GM19239 (cell line): ENCODE measurements around the gene COX6A2.
"Not testable (repeated sequence)": the region's sequence is repeated elsewhere in the genome, so short reads cannot be mapped to it uniquely, and the experiment has no call there.

ENCODE experiments used
- DNase-seq: peaks from one replicate; pipeline ENCODE4 v3.0.0; 2011; ENCODE audit warnings: low spot score; ENCODE audit not compliant: insufficient read length
- FAIRE-seq: peaks from 2 replicates; lab custom pipeline; 2011; peaks lifted over from hg19 to GRCh38; lab: Jason Lieb, UNC

The COX6A2 gene

DNA sequence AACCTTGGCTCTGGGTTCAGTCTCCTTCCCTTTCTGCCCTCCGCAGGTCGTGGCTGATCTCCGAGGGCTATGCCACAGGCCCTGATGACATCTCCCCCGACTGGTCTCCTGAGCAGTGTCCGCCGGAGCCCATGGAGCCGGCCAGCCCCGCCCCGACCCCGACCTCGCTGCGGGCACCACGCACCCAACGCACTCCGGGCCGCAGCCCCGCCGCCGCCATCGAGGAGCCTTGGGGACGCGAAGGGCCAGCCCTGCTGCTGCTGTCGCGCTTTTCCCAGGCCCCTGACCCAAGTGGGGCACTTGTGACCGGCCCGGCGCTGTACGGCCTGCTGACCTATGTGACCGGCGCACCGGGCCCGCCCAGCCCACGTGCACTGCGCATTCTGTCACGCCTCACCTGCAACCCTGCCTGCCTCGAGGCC lies 36.2 kb upstream of the COX6A2 start:
- no peak for DNase-seq
- FAIRE-seq = no peak

DNA sequence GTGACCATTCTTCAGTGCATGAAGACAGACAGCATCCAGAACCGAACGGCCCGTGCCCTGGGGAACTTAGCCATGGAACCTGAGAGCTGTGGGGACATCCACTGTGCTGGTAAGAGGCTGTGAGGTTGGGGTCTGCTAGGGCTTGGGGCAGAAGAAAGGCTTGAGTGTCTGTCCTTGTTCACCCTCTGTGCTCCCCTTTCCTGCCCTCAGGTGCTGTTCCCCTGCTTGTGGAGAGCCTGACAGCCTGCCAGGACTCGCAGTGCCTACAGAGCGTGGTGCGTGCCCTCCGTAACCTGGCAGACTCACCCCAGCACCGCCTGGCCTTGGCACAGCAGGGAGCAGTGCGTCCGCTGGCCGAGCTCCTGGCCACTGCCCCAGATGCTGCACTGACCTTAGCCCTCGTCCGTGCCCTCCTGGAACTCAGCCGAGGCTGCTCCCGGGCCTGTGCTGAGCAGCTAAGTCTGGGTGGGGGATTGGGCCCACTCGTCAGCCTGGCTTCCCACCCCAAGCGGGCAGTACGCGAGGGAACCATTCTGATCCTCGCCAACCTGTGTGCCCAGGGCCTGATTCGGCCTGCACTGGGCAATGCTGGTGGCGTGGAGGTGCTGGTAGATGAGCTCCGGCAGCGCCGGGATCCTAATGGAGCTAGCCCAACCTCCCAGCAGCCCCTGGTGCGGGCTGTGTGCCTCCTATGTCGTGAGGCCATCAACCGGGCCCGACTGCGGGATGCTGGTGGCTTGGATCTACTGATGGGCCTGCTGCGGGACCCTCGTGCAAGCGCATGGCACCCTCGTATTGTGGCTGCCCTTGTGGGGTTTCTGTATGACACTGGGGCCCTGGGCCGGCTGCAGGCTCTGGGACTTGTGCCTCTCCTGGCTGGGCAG lies 34.0 kb upstream of the COX6A2 start:
- FAIRE-seq = no peak
- no peak for DNase-seq

DNA sequence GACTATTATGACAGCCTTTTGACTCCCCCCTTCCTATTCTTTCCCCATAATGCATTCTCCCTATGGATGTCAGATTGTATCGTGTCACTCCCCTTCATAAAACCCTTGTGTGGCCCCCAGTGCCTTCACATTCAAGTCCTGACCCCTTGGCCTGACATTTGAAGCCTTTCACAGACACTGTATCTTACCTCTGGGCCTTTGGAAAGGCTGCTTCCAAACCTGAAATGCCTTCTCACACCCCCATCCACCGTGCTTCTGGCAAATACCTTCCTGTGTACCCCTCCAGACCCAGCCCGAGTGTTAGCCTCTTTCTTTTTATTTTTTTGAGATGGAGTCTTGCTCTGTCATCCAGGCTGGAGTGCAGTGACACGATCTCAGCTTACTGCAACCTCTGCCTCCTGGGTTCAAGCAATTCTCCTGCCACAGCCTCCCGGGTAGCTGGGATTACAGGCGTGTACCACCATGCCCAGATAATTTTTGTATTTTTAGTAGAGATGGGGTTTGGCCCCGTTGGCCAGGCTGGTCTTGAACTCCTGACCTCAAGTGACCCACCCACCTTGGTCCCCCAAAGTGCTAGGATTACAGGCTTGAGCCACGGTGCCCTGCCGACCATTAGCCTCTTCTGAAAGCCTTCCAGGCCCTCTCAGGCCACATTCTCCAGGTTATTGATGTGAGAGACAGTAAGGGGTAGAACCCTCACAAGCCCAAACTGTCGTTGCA lies 33.2 kb upstream of the COX6A2 start:
- FAIRE-seq (no peak), DNase-seq (no peak)

DNA sequence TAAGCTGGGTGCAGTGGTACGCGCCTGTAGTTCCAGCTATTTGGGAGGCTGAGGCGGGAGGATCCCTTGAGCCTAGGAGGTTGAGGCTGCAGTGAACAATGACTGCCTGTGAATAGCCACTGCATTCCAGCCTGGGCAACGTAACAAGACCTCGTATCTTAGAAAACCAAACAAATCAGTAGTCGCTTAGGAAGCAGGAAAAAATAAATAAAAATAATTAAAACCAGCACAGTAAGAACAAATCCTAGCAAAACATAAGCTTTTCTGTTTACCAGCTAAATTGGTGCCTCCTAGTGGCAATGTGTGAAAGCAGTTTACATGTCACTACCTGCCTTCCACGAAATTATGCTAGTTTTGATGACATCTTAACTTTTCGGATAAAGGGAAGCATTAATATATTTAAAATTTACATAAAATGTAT lies 32.4 kb upstream of the COX6A2 start:
- FAIRE-seq = no peak
- DNase-seq = no peak

DNA sequence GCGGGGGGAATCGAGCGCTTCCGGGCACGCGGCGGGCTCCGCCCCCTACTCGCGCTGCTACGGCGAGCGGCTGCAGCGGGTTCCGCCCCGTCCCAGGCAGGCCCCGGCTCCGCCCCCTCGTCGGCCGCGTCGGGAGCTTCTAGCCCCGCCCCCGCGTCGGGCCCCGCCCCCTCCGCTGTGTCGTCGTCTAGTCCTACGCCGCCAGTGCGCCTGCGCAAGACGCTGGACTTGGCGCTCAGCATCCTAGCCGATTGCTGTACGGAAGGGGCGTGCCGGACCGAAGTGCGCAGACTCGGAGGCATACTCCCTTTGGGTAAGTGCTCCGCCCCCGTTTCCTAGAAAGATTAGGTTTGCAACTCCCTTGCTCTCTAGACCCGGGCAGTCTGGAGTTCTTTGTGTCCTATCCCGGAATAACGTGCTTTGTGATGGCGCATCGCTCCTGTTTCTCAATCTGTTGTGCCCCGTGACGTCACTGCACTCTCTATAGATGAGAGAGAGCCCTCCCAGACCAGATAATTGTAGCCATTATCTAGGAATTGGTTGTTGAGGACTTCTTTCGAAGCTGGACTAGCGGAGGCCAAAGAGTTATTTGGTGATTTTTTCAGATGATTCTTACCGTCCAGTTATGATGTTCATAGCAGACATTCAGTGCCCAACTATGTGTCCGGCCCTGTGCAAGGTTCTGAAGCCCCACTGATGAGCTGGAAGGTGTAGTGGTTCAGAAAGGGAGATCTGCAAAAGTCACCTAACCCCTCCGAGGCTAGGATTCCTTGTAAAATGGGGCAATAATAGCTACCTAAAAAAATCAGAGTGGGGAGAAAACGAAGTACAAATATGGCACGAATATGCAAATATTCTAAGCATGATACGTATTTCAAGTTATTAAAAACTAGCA lies 31.8 kb upstream of the COX6A2 start:
- FAIRE-seq (peak; percentile 95), DNase-seq (peak; percentile 80)

DNA sequence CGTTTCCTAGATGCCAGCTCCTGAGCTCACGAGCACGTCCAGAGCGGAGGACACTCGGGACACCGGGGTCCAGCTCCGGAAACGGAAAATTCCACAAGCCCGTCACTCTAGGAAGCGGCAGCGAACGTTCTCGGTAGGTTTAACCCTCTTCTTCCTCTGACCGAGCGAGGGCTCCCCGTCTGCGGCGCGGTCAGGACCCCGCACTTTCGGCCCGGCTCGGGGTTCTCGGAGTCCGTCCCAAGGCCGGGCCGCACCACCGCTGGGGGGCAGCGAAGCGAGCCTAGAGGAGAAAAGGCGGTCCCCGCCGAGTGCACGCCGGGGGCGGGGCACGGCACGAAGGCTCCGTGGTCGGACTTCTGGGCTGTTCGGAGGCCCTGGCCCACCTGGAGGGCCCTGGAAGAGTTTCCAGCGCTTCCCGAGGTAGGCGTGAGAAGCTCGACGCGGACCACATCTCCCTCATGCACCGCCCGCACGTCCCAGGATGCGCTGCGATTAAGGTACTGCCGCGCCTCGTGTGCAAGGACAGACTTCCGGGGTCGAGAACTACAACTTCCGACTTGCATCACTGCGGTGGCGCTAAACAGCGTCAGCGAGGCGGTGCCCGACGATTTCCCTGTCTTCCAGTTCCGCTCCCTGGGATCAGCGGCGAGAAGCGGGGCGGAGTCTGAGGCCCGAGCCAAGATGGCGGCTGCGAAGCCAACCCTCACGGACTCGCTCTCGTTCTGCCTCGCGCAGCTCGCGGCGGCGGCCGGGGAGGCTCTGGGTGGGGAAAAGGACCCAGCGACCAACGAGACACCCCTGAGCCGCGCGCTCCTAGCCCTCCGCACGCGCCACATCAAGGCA lies 30.9 kb upstream of the COX6A2 start, which contains the start of gene ARMC5:
ARMC5 (plus strand) TSS at position 658 of the 843 bp plus-strand sequence; CDS start at position 682, 24 bp downstream.
- FAIRE-seq = no peak
- peak; percentile 71 for DNase-seq

DNA sequence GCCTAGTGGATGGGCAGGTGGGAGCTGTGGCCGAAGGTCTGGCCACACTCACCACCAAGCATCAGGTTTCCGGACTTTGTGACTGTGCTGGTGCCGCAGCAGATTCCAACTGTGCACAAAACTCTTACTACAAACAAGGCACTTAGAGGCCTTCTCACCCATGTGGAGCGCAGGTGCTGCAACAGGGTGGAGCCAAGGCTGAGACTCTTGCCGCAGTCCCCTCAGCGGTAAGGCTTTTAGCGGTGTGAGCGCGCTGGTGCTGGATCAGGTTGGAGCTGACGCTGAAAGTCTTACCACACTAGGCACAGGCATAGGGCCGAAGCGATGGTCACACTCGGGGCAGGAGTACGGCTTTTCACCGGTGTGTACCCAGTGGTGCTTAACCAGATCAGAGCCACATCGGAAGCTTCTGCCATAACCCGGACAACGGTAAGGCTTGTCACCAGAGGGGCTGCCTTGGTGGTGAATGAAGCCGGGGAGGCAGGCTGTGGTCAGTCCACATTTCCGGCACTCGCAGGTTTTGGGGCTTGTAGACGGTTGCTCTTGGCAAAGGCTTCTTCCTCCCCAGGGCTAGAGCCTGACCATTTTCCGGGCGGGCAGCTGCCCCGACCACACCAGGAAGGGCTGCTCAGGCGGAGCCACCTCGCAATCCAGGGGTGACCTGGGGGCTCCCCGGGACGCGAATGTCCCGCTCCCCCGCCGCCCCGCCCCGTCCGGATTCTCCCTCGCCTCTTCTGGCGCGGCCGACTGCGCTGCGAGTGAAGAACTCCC lies 30.1 kb upstream of the COX6A2 start:
- FAIRE-seq = peak; percentile 67
- no peak for DNase-seq

DNA sequence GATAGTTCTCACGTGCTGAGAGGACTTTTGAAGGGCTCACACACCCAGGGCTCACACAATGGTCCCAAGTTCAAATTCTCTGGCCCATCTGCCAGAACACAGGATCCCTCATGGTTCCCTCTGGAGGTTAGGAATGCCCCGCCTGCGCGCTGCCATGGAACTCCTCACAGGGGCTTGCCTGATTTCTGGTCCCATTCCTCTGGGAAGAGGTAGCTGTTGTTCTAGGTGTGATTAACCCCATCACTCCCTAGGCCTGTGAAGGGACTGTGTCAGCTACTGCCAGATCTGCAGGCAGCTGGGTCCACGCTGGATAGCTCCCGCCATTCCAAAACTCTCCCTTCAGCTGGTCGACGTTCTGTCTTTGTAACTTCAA lies 28.8 kb upstream of the COX6A2 start:
- DNase-seq (no peak), FAIRE-seq (no peak)

DNA sequence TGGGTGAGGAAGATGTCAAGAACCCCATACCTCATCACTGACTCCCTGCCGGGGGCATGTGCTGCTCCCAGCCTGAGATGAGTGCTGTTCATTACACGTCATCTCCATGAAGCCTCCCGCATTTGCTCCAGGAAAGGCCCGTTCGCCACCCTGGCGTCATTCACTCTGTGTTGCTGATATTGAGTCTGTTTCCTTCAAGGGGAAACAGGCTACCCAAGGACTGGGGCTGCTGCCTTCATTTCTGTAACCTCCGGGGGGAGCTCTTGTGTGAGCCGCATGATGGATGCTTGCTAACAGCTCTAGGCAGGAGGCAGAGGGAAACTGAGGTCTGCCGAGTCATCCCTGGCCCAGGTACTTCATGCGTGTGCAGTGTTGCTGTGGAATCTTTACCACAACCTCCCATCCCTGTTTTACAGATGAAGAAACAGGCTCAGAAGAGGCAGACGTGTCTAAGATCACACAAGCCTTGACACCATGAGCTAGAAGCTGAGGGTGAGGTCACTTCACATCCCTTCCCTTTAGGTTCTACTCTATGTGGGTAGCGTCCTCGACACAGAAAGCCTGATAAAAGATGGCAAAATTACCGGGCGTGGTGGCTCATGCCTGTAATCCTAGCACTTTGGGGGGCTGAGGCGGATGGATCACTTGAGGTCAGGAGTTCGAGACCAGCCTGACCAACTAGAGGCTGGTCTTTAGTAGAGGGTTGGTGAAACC lies 27.6 kb upstream of the COX6A2 start:
- FAIRE-seq = no peak
- DNase-seq = no peak

DNA sequence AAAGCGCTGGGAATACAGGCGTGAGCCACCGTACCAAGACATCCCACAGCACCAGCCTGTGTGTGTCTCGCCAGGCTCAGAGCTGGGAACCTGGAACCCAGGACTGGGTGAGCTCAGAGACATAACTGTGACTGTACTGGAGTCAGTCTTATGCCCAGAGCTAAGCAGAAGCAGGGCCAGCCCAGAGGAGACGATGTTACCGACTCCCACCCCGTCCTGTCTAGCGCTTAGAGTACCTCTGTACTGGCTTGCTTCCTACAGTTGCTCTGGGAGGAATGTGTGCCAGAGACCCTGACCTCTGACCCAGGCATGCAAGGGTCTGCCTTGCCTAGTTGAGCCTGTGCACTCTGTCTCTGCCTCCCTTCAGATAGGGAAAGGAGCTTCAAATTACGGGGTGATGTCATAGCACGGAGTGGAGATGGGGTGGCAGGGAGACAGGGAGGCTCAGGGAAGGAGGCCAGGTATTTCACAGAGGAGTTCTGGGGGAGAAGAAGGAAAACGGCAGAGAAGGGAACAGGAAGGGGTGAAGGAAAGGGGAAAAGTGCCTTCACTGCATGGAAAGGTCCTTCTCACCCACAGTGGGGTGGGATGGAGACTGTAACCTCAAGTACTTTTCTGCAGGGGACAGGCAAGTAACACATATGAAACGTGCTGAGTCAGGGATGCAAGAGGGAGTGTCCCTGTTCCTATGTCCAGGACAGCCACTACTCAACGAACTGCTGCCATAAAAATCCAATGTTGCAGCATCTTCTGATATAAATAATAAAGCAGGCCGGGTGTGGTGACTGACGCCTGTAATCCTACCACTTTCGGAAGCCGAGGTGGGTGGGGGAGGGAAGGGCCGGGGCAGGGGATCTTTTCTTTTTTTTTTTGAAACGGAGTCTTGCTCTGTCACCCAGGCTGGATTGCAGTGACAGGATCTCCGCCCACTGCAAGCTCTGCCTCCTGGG lies 25.4 kb upstream of the COX6A2 start:
- FAIRE-seq = no peak

DNA sequence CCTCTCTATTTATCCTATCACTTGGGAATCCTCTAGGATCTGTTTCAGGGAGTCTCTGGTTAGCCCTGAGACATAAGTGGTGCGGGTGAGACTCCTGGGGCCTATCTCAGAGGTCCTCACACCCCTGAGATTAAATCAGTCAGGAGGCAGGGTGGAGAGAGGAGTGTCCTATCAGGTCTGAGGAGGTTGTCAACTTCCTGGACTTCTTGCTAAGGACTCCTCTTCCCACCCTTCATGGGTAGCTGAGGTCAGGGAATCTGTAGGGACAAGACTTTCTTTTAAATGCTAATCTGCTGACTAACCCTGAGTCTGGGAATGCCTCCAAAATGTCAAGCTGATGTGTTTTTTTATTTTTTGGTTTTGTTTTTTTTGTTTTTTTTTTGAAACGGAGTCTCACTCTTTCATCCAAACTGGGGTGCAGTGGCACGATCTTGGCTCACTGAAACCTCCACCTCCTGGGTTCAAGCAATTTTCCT lies 24.5 kb upstream of the COX6A2 start:
- DNase-seq = no peak
- no peak for FAIRE-seq

More for the DNA sequence above, 25.4 kb upstream of the COX6A2 start:
- no peak for DNase-seq

DNA sequence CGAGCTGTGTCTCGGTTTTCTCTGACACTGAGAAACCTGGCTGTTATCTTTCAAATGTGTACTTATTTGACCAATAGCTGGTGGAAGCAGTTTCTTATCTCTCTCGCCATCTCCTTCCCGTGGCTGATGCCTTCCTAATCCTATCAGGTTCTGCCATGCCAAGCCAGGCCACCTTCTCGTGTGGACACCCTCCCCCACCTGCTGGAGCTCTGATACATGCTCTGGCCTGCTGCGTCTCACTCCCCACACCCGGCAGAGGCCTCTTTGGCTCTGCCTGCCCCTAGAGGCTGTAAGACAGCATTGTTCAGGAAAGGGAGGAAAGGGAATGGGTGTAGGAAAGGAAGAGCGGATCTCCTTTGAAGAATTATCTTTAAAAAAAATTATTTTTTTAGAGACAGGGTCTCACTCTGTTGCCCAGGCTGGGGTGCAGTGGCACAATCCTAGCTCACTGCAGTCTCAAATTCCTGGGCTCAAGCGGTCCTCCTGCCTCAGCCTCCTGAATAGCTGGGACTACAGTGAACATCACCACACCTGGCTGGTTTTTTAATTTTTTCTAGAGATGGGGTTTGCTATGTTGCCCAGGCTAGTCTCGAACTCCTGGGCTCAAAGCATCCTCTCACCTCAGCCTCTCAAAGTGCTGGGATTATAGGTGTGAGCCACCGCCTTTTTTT lies 23.7 kb upstream of the COX6A2 start:
- no peak for FAIRE-seq
- no peak for DNase-seq

DNA sequence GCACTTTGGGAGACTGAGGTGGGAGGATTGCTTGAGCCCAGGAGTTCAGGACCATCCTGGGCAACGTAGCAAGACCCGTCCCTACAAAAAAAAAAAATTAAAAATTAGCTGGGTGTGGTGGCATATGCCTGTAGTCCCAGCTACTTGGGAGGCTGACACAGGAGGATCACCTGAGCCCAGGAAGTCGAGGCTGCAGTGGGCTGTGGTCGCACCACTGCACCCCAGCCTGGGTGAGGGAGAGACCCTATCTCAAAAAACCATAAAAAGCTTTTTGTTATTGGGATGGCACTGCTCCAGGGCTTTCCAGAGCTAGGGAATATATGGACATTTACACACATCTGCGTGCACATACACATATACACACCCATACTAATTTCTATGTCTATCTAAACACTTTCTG lies 23.0 kb upstream of the COX6A2 start:
- FAIRE-seq = no peak
- no peak for DNase-seq

DNA sequence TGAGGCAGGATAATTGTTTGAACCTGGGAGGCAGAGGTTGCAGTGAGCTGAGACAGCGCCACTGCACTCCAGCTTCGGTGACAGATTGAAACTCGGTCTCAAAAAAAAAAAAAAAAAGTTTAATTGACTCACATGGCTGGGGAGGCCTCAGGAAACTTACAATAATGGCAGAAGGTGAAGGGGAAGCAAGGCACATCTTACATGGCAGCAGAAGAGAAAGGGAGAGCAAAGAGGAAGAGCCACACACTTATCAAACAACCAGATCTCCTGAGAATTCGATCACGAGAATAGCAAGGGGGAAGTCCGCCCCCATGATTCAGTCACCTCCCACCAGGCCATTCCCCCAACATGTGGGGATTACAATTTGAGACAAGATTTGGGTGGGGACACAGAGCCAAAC lies 17.8 kb upstream of the COX6A2 start:
- FAIRE-seq, DNase-seq: not testable (repeated sequence)

DNA sequence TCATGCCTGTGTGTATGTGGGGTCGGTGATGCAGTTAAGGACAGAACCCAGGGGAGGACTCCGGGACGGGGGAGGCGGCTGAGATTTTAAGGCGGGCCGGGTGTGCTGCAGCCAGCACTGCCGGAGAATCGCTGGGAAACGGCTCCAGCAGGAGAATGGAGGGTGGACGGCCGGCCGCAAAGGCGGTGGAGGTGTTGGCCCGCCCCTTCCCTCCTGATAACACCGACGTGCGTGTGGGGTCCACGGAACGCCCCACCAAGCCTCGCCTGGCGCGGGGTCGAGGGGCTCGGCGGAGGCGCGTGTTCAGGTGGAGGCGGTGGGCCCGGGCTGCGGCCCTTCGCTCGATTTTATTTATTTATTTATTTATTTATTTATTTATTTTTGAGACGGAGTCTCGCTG lies 13.8 kb upstream of the COX6A2 start:
- DNase-seq = no peak
- no peak for FAIRE-seq

DNA sequence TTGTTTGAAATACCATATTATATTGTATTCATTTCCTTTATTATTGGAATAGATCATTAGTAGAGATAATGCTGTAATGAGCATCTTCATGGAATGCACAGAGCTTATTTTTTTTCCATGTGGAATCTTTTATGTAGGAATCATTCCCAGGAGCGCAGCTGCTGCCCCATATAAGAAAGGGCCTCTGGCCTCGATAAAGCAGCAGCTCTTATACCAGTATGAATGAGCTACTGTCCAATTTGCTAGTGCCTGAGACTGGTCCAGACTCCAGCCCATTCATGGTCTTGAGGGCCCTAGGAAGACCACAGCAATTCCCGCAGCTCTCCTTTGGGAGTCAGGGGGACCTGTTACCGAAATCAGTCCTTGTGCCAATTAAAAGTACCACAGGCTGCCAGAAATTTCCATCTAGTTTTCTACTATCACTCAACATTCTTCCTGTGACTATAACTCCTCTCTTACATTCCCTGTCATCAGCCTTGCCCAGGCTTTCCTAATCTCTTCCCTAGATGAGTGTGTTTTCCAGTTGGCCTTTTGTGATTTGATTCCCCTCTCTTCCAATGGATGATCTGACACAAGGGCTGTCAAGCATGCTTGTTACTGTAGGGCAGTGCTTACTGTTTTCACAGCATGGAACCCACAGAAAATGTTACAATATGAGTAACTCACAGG lies 12.5 kb upstream of the COX6A2 start:
- no peak for FAIRE-seq
- DNase-seq = no peak
